ENCODE data around the gene NUBPL. TPM values are rescaled to one million over a fixed set of nuclear protein-coding genes. Genes with fewer than 3 reads are reported as not detected.
"Not testable (repeated sequence)": the region's sequence is repeated elsewhere in the genome, so short reads cannot be mapped to it uniquely, and the experiment has no call there.

NUBPL gene
- total RNA-seq, 2 experiments from 2014 or later, result 4.8 to 6.4 TPM

DNA sequence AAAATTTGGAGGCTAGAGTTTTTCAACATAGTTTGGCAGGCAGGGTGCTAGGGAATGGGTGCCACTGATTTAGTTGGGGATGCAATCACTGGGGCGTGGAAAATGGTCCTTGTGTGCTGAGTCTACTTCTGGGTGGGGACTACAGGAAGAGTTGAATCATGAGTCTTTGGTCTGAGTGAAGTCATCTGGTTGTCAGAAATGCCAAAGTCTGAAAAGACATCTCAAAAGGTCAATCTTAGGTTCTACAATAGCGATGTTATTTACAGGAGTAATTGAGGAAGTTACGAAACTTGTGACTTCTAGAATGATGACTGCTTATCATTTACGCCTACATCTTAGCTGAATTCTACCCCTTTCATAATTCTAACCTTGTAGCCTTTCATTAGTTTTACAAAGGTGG, 209.1 kb downstream of the NUBPL start:
- Mint-ChIP-seq H3K9me3 (peaks cover 7% of the 10 kb centered on the region), H3K4me3 (no peak overlapping the region), H3K27ac (no peak overlapping the region), H3K27me3 (no peaks in the 10 kb centered on the region), H3K4me1 (no peaks in the 10 kb centered on the region), H3K36me3 (ENCODE audit: low read depth) (no peaks in the 10 kb centered on the region)
- DNase-seq, result no peak
- CTCF ChIA-PET, result no interaction called here
- POLR2A ChIA-PET, result no interaction called here

DNA sequence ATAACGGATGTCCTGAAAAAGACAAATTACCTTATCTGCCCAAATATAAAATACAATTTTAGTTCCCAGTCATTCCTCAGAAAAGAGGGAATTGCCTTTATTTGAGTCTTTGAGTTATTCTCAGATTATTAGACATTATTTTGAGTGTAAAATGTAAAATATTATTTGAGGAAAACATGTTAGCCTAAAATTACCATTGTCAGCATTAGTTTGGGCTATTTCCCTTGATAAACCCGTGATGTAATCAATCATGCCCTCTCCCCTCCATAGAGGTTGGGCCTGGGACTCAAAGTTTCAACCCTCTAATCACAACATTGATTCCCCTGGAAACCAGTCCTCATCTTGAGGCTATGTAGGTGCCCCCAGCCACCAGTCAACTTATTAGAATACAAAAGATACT, 213.4 kb downstream of the NUBPL start:
- Mint-ChIP-seq H3K9me3 (peaks cover 7% of the 10 kb centered on the region), H3K36me3 (ENCODE audit: low read depth) (no peaks in the 10 kb centered on the region), H3K4me3 (no peak overlapping the region), H3K4me1 (no peaks in the 10 kb centered on the region), H3K27ac (no peak overlapping the region), H3K27me3 (no peaks in the 10 kb centered on the region)
- CTCF ChIA-PET, result no interaction called here
- DNase-seq, result no peak
- POLR2A ChIA-PET, result no interaction called here

DNA sequence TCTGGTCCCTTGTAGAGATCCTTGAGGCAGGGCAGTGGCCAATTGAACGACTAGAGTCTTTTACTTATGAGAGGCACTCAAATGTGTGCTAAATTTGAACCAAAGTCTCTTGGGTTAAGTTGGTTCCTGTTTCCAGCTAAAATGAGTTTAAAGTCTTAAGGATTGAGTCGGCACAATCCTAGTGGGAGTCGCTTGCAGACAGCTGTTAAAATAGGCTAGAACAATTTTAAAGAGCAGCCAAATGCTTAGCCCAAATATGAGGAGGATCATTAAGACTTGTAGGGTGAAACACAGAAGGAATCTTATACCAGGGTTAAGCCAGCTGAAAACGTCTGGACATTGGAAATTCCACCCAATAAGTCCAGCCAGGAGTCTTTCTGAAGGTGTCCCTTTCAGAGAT, 216.1 kb downstream of the NUBPL start:
- Mint-ChIP-seq H3K27ac (no peak overlapping the region), H3K4me1 (no peaks in the 10 kb centered on the region), H3K36me3 (ENCODE audit: low read depth) (no peaks in the 10 kb centered on the region), H3K4me3 (no peak overlapping the region), H3K9me3 (peaks cover 14% of the 10 kb centered on the region), H3K27me3 (no peaks in the 10 kb centered on the region)
- no peak for DNase-seq
- POLR2A ChIA-PET, result no interaction called here
- CTCF ChIA-PET, result no interaction called here

DNA sequence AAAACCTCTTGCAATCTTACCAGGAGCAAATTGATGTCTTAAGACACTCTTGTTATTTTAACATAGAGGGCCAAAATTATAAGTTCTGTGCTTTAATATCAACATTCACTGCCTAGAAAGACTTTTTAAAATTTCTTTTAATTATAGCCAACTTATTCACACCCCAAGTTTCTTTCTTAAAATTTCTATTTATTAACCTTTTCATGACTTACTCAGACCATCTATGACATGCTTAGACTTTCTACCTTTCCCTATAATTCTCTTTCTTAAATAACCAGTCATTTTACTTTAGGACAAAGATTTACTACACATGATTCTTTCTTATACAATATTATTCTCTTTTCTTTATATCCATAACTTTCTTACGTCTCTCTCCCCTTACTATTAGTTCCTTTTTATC, 220.4 kb downstream of the NUBPL start:
- CTCF ChIA-PET, result no interaction called here
- H3K4me3 Mint-ChIP-seq, result no peak overlapping the region
- H3K27ac Mint-ChIP-seq, result no peak overlapping the region
- no peaks in the 10 kb centered on the region for H3K36me3 Mint-ChIP-seq (ENCODE audit: low read depth)
- H3K9me3 Mint-ChIP-seq, result peaks cover 17% of the 10 kb centered on the region
- no peaks in the 10 kb centered on the region for H3K27me3 Mint-ChIP-seq
- H3K4me1 Mint-ChIP-seq, result no peaks in the 10 kb centered on the region
- POLR2A ChIA-PET, result no interaction called here
- no peak for DNase-seq

DNA sequence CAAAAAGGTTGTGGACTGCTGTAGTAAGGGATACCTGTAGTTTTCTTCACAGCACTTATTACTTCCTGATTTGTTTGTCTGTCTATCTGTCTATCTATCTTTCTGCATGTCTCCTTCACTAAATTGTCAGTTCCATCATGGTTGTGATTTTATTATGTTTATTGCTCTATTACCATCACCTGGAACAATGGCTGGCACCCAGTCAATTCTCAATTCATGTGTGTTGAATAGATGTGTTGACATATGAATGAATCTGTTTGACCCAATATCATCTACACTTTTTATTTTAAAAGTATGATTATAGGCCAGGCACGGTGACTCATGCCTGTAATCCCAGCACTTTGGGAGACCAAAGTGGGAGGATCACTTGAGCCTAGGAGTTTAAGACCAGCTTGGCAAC, 224.4 kb downstream of the NUBPL start:
- Mint-ChIP-seq H3K36me3 (ENCODE audit: low read depth) (no peaks in the 10 kb centered on the region), H3K4me1 (no peaks in the 10 kb centered on the region), H3K4me3 (no peak overlapping the region), H3K9me3 (peaks cover 17% of the 10 kb centered on the region), H3K27me3 (no peaks in the 10 kb centered on the region), H3K27ac (no peak overlapping the region)
- DNase-seq, result no peak
- ChIA-PET POLR2A (no interaction called here), CTCF (no interaction called here)

DNA sequence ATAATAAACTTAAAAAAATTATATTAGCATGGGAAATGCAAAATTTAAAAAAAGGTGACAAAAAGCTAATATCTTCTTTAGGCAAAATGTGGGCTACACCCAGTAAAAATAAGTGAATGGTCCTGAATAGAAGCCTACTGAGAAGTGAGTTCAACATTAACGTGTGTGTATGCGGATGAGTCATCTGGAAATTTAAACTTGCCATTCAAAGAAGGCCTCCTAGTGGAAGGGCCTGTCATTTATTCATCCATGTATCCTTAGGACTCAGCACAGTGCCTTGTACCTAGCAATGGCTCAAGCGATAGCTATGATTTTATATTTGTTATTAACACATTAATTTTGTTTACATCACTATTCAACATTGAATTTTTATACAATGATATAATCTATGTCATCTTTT, 226.2 kb downstream of the NUBPL start:
- no peak overlapping the region for H3K4me3 Mint-ChIP-seq
- no peaks in the 10 kb centered on the region for H3K27me3 Mint-ChIP-seq
- ChIA-PET CTCF (no interaction called here), POLR2A (no interaction called here)
- no peak for DNase-seq
- H3K27ac Mint-ChIP-seq, result no peak overlapping the region
- H3K4me1 Mint-ChIP-seq, result no peaks in the 10 kb centered on the region
- H3K9me3 Mint-ChIP-seq, result peaks cover 7% of the 10 kb centered on the region
- no peaks in the 10 kb centered on the region for H3K36me3 Mint-ChIP-seq (ENCODE audit: low read depth)

DNA sequence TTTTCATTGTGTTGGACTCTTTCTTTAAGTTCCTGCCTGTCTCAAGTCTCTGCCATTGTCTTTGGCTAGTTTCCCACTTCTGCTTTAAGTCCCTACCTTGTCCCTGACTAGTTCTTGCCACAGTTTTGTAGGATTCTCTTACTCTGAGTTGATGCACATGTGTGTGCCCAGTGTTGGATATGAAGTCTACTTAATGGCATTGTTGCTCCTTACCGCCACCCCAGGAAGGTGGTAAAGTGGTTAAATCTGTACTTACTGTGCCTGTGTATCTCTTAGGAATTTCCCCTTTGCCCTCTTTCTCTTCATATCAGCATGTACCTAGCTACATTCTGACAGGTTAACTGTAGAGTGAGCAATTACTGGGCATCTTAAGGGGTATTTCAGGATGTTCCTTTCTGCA, 227.1 kb downstream of the NUBPL start:
- Mint-ChIP-seq H3K27me3 (no peaks in the 10 kb centered on the region), H3K4me1 (no peaks in the 10 kb centered on the region), H3K4me3 (no peak overlapping the region), H3K9me3 (peaks cover 7% of the 10 kb centered on the region), H3K36me3 (ENCODE audit: low read depth) (no peaks in the 10 kb centered on the region), H3K27ac (no peak overlapping the region)
- POLR2A ChIA-PET, result no interaction called here
- DNase-seq, result no peak
- CTCF ChIA-PET, result no interaction called here

DNA sequence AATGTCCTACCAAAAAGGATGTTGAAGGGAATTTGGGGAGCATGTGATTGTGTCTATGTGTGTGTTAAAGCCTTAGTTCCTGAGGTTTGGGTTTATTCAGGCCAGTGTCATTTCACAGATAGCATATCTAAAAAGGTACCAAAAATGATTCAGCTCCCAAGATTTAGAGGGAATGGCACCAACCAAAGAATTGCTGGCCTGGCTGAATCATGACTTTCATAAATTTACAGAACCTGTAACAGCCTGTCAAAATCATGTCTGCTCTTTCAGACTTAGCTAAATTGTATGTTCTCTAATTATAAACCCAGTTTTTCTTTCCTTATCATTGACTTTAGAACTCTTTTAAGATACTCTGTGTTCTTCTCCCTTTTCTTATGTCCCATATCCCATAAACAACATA, 231.5 kb downstream of the NUBPL start:
- H3K27ac Mint-ChIP-seq, result no peak overlapping the region
- H3K4me3 Mint-ChIP-seq, result no peak overlapping the region
- H3K36me3 Mint-ChIP-seq (ENCODE audit: low read depth), result no peaks in the 10 kb centered on the region
- ChIA-PET CTCF (no interaction called here), POLR2A (no interaction called here)
- H3K9me3 Mint-ChIP-seq, result peaks cover 4% of the 10 kb centered on the region
- no peak for DNase-seq
- no peaks in the 10 kb centered on the region for H3K27me3 Mint-ChIP-seq
- H3K4me1 Mint-ChIP-seq, result no peaks in the 10 kb centered on the region

DNA sequence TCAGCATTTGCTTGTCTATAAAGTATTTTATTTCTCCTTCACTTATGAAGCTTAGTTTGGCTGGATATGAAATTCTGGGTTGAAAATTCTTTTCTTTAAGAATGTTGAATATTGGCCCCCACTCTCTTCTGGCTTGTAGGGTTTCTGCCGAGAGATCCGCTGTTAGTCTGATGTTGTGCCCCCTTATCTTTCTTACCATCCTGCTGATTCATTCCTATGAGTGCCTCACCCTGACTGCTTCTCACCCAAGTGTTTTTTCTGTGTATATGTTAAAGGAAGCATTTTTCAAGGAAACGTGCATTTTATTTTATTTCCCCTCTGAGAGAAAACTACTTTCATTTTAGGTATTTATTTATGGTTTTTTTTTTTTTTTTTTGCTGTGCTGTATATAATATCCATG, 236.7 kb downstream of the NUBPL start:
- H3K36me3 Mint-ChIP-seq (ENCODE audit: low read depth); H3K9me3 Mint-ChIP-seq; CTCF ChIA-PET; POLR2A ChIA-PET; DNase-seq; H3K27me3 Mint-ChIP-seq; H3K4me3 Mint-ChIP-seq; H3K27ac Mint-ChIP-seq; H3K4me1 Mint-ChIP-seq: not testable (repeated sequence)

DNA sequence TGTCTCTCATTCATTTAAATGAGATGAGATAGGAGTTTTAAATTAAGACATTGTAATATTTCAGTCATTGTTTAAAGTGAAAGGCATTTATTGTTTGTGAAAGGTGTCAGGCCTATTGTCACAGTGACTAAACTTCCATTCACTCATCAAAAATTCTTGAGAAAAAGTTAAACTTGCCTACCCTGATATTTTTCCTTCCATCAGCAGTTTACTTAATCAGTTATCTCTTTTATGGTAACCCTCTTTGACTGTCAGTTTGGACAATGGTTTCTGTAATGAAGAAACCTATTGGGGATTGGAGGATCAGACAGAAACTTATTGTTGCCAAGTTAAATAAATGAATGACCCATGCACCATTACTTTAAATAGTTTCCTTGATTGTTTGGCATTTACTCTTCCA, 241.6 kb downstream of the NUBPL start:
- ChIA-PET CTCF (no interaction called here), POLR2A (no interaction called here)
- Mint-ChIP-seq H3K27ac (no peak overlapping the region), H3K9me3 (no peaks in the 10 kb centered on the region), H3K4me1 (no peaks in the 10 kb centered on the region), H3K4me3 (no peak overlapping the region), H3K36me3 (ENCODE audit: low read depth) (no peaks in the 10 kb centered on the region), H3K27me3 (no peaks in the 10 kb centered on the region)
- no peak for DNase-seq

DNA sequence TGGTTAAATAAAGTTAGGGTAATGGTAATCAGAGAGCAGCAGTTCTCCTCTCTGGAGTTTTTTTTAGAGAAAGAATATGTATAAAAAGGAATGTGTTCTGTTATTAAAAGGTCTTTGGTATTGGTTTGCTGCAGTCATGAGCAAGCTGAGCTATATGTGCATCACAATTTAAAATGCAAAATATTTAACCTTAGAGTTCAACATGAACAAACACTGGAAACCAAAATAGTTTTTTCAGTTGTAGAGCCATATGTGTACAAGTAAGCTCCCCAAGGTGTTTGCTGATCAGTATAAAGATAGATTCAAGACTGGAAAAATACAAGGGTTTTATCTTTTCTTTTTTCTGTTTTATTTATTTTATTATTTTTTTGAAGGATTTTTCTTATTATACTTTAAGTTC, 245.0 kb downstream of the NUBPL start:
- H3K36me3 Mint-ChIP-seq (ENCODE audit: low read depth), result peaks cover 2% of the 10 kb centered on the region
- no peaks in the 10 kb centered on the region for H3K27me3 Mint-ChIP-seq
- no peaks in the 10 kb centered on the region for H3K4me1 Mint-ChIP-seq
- ChIA-PET CTCF (no interaction called here), POLR2A (no interaction called here)
- H3K9me3 Mint-ChIP-seq, result peaks cover 5% of the 10 kb centered on the region
- H3K27ac Mint-ChIP-seq, result no peak overlapping the region
- DNase-seq, result no peak
- no peak overlapping the region for H3K4me3 Mint-ChIP-seq

DNA sequence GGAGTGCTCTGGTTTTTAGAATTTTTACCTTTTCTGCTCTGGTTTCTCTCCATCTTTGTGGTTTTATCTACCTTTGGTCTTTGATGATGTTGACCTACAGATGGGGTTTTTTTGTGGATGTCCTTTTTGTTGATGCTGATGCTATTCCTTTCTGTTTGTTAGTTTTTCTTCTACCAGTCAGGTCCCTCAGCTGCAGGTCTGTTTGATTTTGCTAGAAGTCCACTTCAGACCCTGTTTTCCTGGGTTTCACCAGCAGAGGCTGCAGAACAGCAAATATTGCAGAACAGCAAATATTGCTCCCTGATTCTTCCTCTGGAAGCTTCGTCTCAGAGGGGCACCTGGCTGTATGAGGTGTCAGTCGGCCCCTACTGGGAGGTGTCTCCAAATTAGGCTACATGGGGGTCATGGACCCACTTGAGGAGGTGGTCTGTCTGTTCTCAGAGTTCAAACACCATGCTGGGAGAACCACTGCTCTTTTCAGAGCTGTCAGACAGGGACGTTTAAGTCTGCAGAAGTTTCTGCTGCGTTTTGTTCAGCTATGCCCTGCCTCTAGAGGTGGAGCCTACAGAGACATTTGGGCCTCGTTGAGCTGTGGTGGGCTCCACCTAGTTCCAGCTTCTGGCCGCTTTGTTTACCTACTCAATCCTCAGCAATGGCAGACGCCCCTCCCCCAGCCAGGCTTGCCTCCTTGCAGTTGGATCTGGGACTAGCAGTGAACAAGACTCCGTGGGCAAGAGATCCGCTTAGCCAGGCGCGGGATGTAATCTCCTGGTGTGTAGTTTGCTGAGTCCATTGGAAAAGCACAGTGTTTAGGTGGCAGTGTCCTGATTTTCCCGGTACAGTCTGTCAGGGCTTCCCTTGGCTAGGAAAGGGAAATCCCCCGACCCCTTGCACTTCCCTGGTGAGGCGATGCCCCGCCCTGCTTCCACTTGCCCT, 250.8 kb downstream of the NUBPL start:
- H3K9me3 Mint-ChIP-seq, result peaks cover 18% of the 10 kb centered on the region
- DNase-seq; H3K27me3 Mint-ChIP-seq; POLR2A ChIA-PET; H3K27ac Mint-ChIP-seq; H3K4me1 Mint-ChIP-seq; H3K4me3 Mint-ChIP-seq; H3K36me3 Mint-ChIP-seq (ENCODE audit: low read depth): not testable (repeated sequence)
- CTCF ChIA-PET, result interaction anchor here (0.6 to 1.5 kb wide), 2 partner anchors 102 to 107 kb away, joined by 3 to 4 read pairs; no protein-coding TSS in a partner anchor

DNA sequence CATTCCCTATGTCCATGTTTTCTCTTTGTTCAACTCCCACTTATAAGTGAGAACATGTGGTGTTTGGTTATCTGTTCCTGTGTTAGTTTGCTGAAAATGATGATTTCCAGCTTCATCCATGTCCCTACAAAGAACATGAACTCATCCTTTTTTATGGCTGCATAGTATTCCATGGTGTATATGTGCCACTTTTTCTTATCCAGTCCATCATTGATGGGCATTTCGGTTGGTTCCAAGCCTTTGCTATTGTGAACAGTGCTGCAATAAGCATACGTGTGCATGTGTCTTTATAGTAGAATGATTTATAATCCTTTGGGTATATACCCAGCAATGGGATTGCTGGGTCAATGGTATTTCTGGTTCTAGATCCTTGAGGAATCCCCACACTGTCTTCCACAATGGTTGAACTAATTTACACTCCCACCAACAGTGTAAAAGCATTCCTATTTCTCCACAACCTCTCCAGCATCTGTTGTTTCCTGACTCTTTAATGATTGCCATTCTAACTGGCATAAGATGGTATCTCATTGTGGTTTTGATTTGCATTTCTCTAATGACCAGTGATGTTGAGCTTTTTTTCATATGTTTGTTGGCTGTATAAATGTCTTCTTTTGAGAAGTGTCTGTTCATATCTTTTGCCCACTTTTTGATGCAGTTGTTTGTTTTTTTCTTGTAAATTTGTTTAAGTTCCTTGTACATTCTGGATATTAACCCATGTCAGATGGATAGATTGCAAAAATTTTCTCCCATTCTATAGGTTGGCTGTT, 252.7 kb downstream of the NUBPL start:
- H3K4me1 Mint-ChIP-seq; H3K36me3 Mint-ChIP-seq (ENCODE audit: low read depth); H3K27me3 Mint-ChIP-seq; DNase-seq; H3K27ac Mint-ChIP-seq; H3K4me3 Mint-ChIP-seq; CTCF ChIA-PET; POLR2A ChIA-PET: not testable (repeated sequence)
- H3K9me3 Mint-ChIP-seq, result peaks cover 21% of the 10 kb centered on the region

DNA sequence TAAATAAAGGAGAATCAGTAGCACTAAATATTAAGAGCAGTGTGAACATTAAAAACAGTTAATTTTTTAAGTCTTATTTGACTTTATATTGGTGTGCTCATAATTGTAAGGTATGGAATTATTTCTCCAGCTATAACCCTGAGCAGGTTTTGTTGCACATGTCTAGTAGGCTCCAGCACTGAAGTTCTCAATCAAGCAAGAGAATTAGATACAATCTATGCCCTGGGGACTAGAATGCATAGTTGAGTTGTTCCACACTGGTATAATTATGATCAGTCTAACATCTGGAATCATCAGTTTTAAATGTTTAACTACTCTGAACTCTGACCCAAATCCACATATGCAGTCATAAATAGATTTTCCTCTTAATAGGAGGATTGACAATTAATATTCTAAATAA, 258.1 kb downstream of the NUBPL start:
- Mint-ChIP-seq H3K36me3 (ENCODE audit: low read depth) (peaks cover 5% of the 10 kb centered on the region), H3K9me3 (peaks cover 9% of the 10 kb centered on the region), H3K27ac (no peak overlapping the region), H3K27me3 (no peaks in the 10 kb centered on the region), H3K4me1 (no peaks in the 10 kb centered on the region), H3K4me3 (no peak overlapping the region)
- DNase-seq, result no peak
- POLR2A ChIA-PET, result no interaction called here
- CTCF ChIA-PET, result no interaction called here

Measured in activated CD4-positive, alpha-beta T cell treated with anti-CD3 and anti-CD28 coated beads, Interleukin-2, amount 10 ng/mL, durations not matched to agents 7 days and 5 days (primary cell).